Natural killer cell (primary cell): ENCODE measurements around the gene PIK3R2. TPM values are rescaled to one million over a fixed set of nuclear protein-coding genes. Genes with fewer than 3 reads are reported as not detected.

Experiments
- ATAC-seq, 3 donors: fragments of 150-1000 bp in 2 of 3; fragments of 200-7000 bp in 1 of 3; cut with Tn5 transposase; 1 replicate in 1 of 3; 2 replicates in 2 of 3; pipeline ENCODE4 v1.10.0; 2021; ENCODE audit warnings: mild to moderate bottlenecking in 2 of 3, moderate library complexity in 2 of 3
- DNase-seq, 2 donors: peaks; one replicate each; pipeline versions ENCODE4 v3.0.0 to v3.0.0-alpha.2; 2013 to 2021; ENCODE audit warnings: mixed read lengths in 1 of 2
- H3K27ac ChIP-seq: one replicate; pipeline ENCODE4 v1.5.1; 2013; ENCODE audit warnings: mild to moderate bottlenecking, low read length
- H3K27me3 ChIP-seq: one replicate; pipeline ENCODE4 v1.6.1; 2013; ENCODE audit warnings: low read length; ENCODE audit not compliant: control insufficient read depth, insufficient read depth
- H3K36me3 ChIP-seq: one replicate; pipeline ENCODE4 v1.6.1; 2013; ENCODE audit warnings: low read length; ENCODE audit not compliant: control insufficient read depth, insufficient read depth
- H3K4me1 ChIP-seq: one replicate; pipeline ENCODE4 v1.6.1; 2013; ENCODE audit warnings: low read length; ENCODE audit not compliant: control insufficient read depth, insufficient read depth
- H3K4me3 ChIP-seq: one replicate; pipeline ENCODE4 v1.5.1; 2013; ENCODE audit warnings: low read length
- H3K9me3 ChIP-seq: one replicate; pipeline ENCODE4 v1.6.1; 2013; ENCODE audit warnings: low read length; ENCODE audit not compliant: control insufficient read depth, insufficient read depth
- H3K27ac Mint-ChIP-seq, 2 donors: one replicate each; pipeline ENCODE4 v1.8.0; 2022; ENCODE audit warnings: mild to moderate bottlenecking in 2 of 2, mixed read lengths in 2 of 2, moderate library complexity in 1 of 2
- H3K27me3 Mint-ChIP-seq, 2 donors: one replicate each; pipeline ENCODE4 v1.8.0; 2022; ENCODE audit warnings: low read depth in 2 of 2, mixed read lengths in 2 of 2
- H3K36me3 Mint-ChIP-seq: one replicate; pipeline ENCODE4 v1.8.0; 2022; ENCODE audit warnings: mixed read lengths
- H3K4me1 Mint-ChIP-seq, 2 donors: one replicate each; pipeline ENCODE4 v1.8.0; 2022; ENCODE audit warnings: mixed read lengths in 2 of 2
- H3K4me3 Mint-ChIP-seq: one replicate; pipeline ENCODE4 v1.8.0; 2022; ENCODE audit warnings: mild to moderate bottlenecking, moderate library complexity, mixed read lengths
- H3K9me3 Mint-ChIP-seq, 2 donors: one replicate each; pipeline ENCODE4 v1.8.0; 2022; ENCODE audit warnings: mixed read lengths in 2 of 2
- CTCF ChIP-seq: fragments of 200-600 bp; IDR thresholded peaks from one replicate; pipeline ENCODE4 v1.8.0; 2022; ENCODE audit warnings: antibody characterized with exemption
- WGBS: methylation state at CpG from one replicate; pipeline ENCODE4 v1.1.7; 2013; ENCODE audit warnings: missing lambda C conversion rate; ENCODE audit not compliant: insufficient coverage; 5-methylcytosine and 5-hydroxymethylcytosine counted together
- intact Hi-C: fragments of 100-400 bp; cut with micrococcal nuclease; formaldehyde crosslinking; loops from one replicate; pipeline ENCODE4 v1.14.2; 2022
- total RNA-seq, 4 donors: library from RNA; stranded (reverse); fragments of 120-200 nt in 1 of 4; gene quantifications; one replicate each; pipeline versions ENCODE4 v1.2.3 to v1.2.4, GENCODE V29; 2013 to 2022

PIK3R2 gene
- total RNA-seq, 3 donors from 2014 or later (not counting 1 experiment from before 2014, with no cell fraction given) = 12.3 to 26.4 (median 16.0) TPM

- H3K27me3 Mint-ChIP-seq = no peaks in the 10 kb centered on the region
- no peaks in the 10 kb centered on the region for H3K27me3 ChIP-seq
- H3K4me1 ChIP-seq = peaks cover 45% of the 10 kb centered on the region
- H3K36me3 ChIP-seq = no peaks in the 10 kb centered on the region
- H3K4me3 Mint-ChIP-seq = no peak overlapping the region
- no peaks in the 10 kb centered on the region for H3K9me3 ChIP-seq
- H3K36me3 Mint-ChIP-seq = no peaks in the 10 kb centered on the region
- peak overlapping the region in 1 of 2 donors; percentile 23 for H3K27ac Mint-ChIP-seq
- intact Hi-C loops = no loop called here
- H3K4me3 ChIP-seq = no peak overlapping the region
- peaks cover 22 to 47% of the 10 kb centered on the region in 2 donors for H3K4me1 Mint-ChIP-seq
- DNase-seq = no peak
- no peaks in the 10 kb centered on the region for H3K9me3 Mint-ChIP-seq
- TF ChIP-seq CTCF = no peak
- no peak overlapping the region for H3K27ac ChIP-seq
- WGBS = 98% methylated on average over 4 of the region's 4 CpGs
- ATAC-seq = no peak
Observed at GRCh38 chr19:18114483-18114882, 38.5 kb upstream of the PIK3R2 start.

GRCh38 chr19:18117364-18117691, 35.6 kb upstream of the PIK3R2 start:
- Mint-ChIP-seq H3K27me3 (no peaks in the 10 kb centered on the region), H3K36me3 (no peaks in the 10 kb centered on the region), H3K4me3 (peak overlapping the region; percentile 84), H3K9me3 (no peaks in the 10 kb centered on the region), H3K27ac (peak overlapping the region; percentile 89 to 99), H3K4me1 (peaks cover 30 to 62% of the 10 kb centered on the region in 2 donors)
- 47% methylated on average over 11 of the region's 11 CpGs for WGBS
- Histone ChIP-seq H3K36me3 (peaks cover 15% of the 10 kb centered on the region), H3K9me3 (no peaks in the 10 kb centered on the region), H3K4me3 (peak overlapping the region; percentile 0), H3K27ac (peak overlapping the region; percentile 42), H3K27me3 (no peaks in the 10 kb centered on the region), H3K4me1 (peaks cover 49% of the 10 kb centered on the region)
- DNase-seq = no peak
- ATAC-seq = no peak
- no peak for TF ChIP-seq CTCF
- intact Hi-C loops = no loop called here

GRCh38 chr19:18117692-18118378, 35.1 kb upstream of the PIK3R2 start:
- Histone ChIP-seq H3K9me3 (no peaks in the 10 kb centered on the region), H3K4me3 (peak overlapping the region; percentile 83), H3K4me1 (peaks cover 46% of the 10 kb centered on the region), H3K27me3 (no peaks in the 10 kb centered on the region), H3K36me3 (peaks cover 20% of the 10 kb centered on the region), H3K27ac (peak overlapping the region; percentile 74)
- intact Hi-C loops = loop anchor here (2.0 kb wide), 1 partner anchor 35 kb away; the partner anchor contains the start of gene PIK3R2
- Mint-ChIP-seq H3K9me3 (no peaks in the 10 kb centered on the region), H3K4me1 (peaks cover 30 to 61% of the 10 kb centered on the region in 2 donors), H3K27me3 (no peaks in the 10 kb centered on the region), H3K4me3 (peak overlapping the region; percentile 91), H3K27ac (peak overlapping the region; percentile 91 to 99), H3K36me3 (no peaks in the 10 kb centered on the region)
- no peak for TF ChIP-seq CTCF
- ATAC-seq (peak; percentile 89 to 96 (median 92)), DNase-seq (peak; percentile 98 to 99)
- WGBS = under 1% methylated on average over 85 of the region's 86 CpGs
